Mucosa of gallbladder (tissue), 1 donor: ENCODE results near the gene UBE2D3. TPM values are rescaled to one million over a fixed set of nuclear protein-coding genes. Genes with fewer than 3 reads are reported as not detected.

Experiments
- DNase-seq: peaks from one replicate; pipeline ENCODE4 v3.0.0-alpha.2; 2020; ENCODE audit warnings: low spot score
- total RNA-seq: library from RNA; stranded (reverse); gene quantifications from one replicate; pipeline ENCODE4 v1.2.1, GENCODE V29; 2021
- donor health status: DM: no; HTN: no; CAD: no.

The UBE2D3 gene
- total RNA-seq, 1 donor from 2014 or later: 257 TPM

GRCh38 chr4:102754044-102754443 is 73.3 kb downstream of the UBE2D3 start:
- DNase-seq: no peak

DNA sequence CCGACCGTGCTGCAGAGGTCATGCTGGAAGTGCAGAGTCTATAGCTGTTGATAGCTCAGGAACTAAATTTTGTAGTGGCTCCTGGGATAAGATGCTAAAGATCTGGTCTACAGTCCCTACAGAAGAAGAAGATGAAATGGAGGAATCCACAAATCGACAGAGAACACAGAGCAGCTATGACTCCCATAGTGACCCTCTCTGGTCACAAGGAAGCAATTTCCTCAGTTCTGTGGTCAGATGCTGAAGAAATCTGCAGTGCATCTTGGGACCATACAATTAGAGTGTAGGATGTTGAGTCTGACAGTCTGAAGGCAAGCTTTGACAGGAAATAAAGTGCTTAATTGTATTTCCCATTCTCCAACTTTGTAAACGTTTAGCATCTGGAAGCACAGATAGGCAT is 75.4 kb downstream of the UBE2D3 start:
- DNase-seq: no peak

Other genes starting within 250 kb of the UBE2D3 start
- 42.1 TPM for gene MANBA, start 66.6 kb downstream of the UBE2D3 start, total RNA-seq
- 39.3 TPM for gene CISD2, start 41.4 kb upstream of the UBE2D3 start, total RNA-seq
- 0.81 TPM for gene SLC9B1, start 192.2 kb upstream of the UBE2D3 start, total RNA-seq
- 9.3 TPM for gene SLC9B2, start 249.2 kb upstream of the UBE2D3 start, total RNA-seq